Astrocyte (in vitro differentiated cells and primary cell): ENCODE data around the gene CNOT1. TPM values are rescaled to one million over a fixed set of nuclear protein-coding genes. Genes with fewer than 3 reads are reported as not detected.

ENCODE experiments used
- DNase-seq: peaks from one replicate; pipeline ENCODE4 v3.0.0-alpha.2; 2010; ENCODE audit warnings: low read depth
- FAIRE-seq: peaks from 2 replicates; lab custom pipeline; 2011; peaks lifted over from hg19 to GRCh38; lab: Jason Lieb, UNC
- H2AFZ ChIP-seq: 2 replicates; pipeline ENCODE4 v1.6.0; 2012; ENCODE audit warnings: low read depth, low read length, inconsistent platforms
- H3K27ac ChIP-seq: 2 replicates; pipeline ENCODE4 v1.5.1; 2011; ENCODE audit warnings: low read depth, low read length, inconsistent platforms
- H3K27me3 ChIP-seq: 2 replicates; pipeline ENCODE4 v1.6.0; 2011; ENCODE audit warnings: low read length, inconsistent platforms; ENCODE audit not compliant: insufficient read depth
- H3K36me3 ChIP-seq: 2 replicates; pipeline ENCODE4 v1.5.1; 2011; ENCODE audit warnings: low read length, inconsistent platforms; ENCODE audit not compliant: insufficient read depth
- H3K4me1 ChIP-seq: 2 replicates; pipeline ENCODE4 v1.5.1; 2011; ENCODE audit warnings: low read length, inconsistent platforms; ENCODE audit not compliant: insufficient read depth
- H3K4me2 ChIP-seq: 2 replicates; pipeline ENCODE4 v1.6.0; 2012; ENCODE audit warnings: low read length, inconsistent platforms
- H3K4me3 ChIP-seq: 2 replicates; pipeline ENCODE4 v1.5.1; 2011; ENCODE audit warnings: low read depth, mild to moderate bottlenecking, low read length, inconsistent platforms; ENCODE audit not compliant: insufficient read depth
- H3K79me2 ChIP-seq: 2 replicates; pipeline ENCODE4 v1.6.0; 2012; ENCODE audit warnings: mild to moderate bottlenecking, low read length, inconsistent platforms; ENCODE audit not compliant: insufficient read depth
- H3K9ac ChIP-seq: 2 replicates; pipeline ENCODE4 v1.6.0; 2012; ENCODE audit warnings: mild to moderate bottlenecking, low read length, inconsistent platforms
- H3K9me3 ChIP-seq: 2 replicates; pipeline ENCODE4 v1.5.1; 2012; ENCODE audit warnings: low read depth, mild to moderate bottlenecking, low read length, inconsistent platforms; ENCODE audit not compliant: insufficient read depth
- H4K20me1 ChIP-seq: 2 replicates; pipeline ENCODE4 v1.6.0; 2012; ENCODE audit warnings: low read length, inconsistent platforms; ENCODE audit not compliant: insufficient read depth
- H3K27ac Mint-ChIP-seq: one replicate; pipeline ENCODE4 v1.8.0; 2021; ENCODE audit warnings: mild to moderate bottlenecking, mixed read lengths; ENCODE audit not compliant: unreplicated experiment
- H3K27me3 Mint-ChIP-seq: one replicate; pipeline ENCODE4 v1.8.0; 2021; ENCODE audit warnings: low read depth, mixed read lengths; ENCODE audit not compliant: unreplicated experiment
- H3K36me3 Mint-ChIP-seq: one replicate; pipeline ENCODE4 v1.8.0; 2021; ENCODE audit warnings: low read depth, mixed read lengths; ENCODE audit not compliant: unreplicated experiment
- H3K4me1 Mint-ChIP-seq: one replicate; pipeline ENCODE4 v1.8.0; 2021; ENCODE audit warnings: low read depth, mixed read lengths; ENCODE audit not compliant: unreplicated experiment
- H3K4me3 Mint-ChIP-seq: one replicate; pipeline ENCODE4 v1.8.0; 2021; ENCODE audit warnings: mild to moderate bottlenecking, moderate library complexity, mixed read lengths; ENCODE audit not compliant: unreplicated experiment
- H3K9me3 Mint-ChIP-seq: one replicate; pipeline ENCODE4 v1.8.0; 2021; ENCODE audit warnings: mild to moderate bottlenecking, mixed read lengths; ENCODE audit not compliant: unreplicated experiment
- CTCF ChIP-seq: IDR thresholded peaks from 2 replicates; pipeline ENCODE4 v1.5.1; 2011; ENCODE audit warnings: low read depth, mild to moderate bottlenecking, inconsistent platforms, low read length, moderate library complexity; ENCODE audit not compliant: insufficient read depth
- EZH2 ChIP-seq: IDR thresholded peaks from 2 replicates; pipeline ENCODE4 v1.6.1; 2012; ENCODE audit warnings: mild to moderate bottlenecking, low read length, inconsistent platforms; ENCODE audit not compliant: insufficient read depth
- total RNA-seq: library from RNA; stranded (reverse); gene quantifications from 2 replicates; pipeline ENCODE4 v1.2.1, GENCODE V29; 2021

Gene CNOT1
- total RNA-seq, 1 donor from 2014 or later: 212 TPM

DNA sequence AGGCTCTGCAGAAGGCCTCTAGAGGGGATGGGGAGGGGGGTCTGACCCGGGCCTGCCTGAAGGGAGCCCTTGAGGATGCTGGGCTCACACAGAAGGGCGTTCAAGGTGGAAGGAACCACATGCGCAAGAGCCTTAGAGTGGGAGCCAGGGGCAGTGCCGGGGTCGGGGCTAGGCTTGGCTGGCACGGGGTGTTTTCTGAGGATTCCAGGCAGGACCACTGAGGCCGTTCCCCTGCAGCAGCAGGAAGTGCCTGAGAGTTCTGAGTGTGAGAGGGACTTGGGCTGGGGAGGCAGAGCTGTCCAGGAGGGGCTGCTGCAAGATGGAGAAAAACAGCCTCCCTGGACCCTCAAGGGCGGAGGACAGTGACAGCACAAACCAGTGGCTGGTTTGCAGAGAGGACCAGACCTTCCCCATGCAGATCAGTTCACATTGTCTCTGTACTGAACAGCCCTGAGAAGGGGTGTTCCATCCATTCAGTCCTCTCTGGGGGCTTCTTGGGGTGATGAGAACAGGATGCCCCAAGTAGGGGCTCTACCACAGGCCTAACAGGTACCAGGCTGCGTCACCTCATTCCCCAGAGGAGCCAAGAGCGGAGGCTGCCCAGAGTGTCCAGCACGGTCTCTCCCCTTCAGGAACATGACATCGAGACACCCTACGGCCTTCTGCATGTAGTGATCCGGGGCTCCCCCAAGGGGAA, 126.3 kb downstream of the CNOT1 start:
- H3K27ac Mint-ChIP-seq: no peak overlapping the region
- Histone ChIP-seq H3K27me3 (no peaks in the 10 kb centered on the region), H3K27ac (no peak overlapping the region), H3K4me3 (no peak overlapping the region), H3K4me2 (no peak overlapping the region), H3K36me3 (no peaks in the 10 kb centered on the region), H2AFZ (no peak overlapping the region), H3K4me1 (peaks cover 17% of the 10 kb centered on the region), H3K79me2 (peaks cover 9% of the 10 kb centered on the region), H4K20me1 (peaks cover 17% of the 10 kb centered on the region), H3K9ac (no peak overlapping the region), H3K9me3 (no peaks in the 10 kb centered on the region)
- peaks cover 1% of the 10 kb centered on the region for H3K4me1 Mint-ChIP-seq
- no peaks in the 10 kb centered on the region for H3K9me3 Mint-ChIP-seq
- DNase-seq (no peak), FAIRE-seq (no peak)
- TF ChIP-seq CTCF: no peak
- TF ChIP-seq EZH2: no peak
- no peak overlapping the region for H3K4me3 Mint-ChIP-seq
- peaks cover 7% of the 10 kb centered on the region for H3K27me3 Mint-ChIP-seq
- H3K36me3 Mint-ChIP-seq: peaks cover 6% of the 10 kb centered on the region

DNA sequence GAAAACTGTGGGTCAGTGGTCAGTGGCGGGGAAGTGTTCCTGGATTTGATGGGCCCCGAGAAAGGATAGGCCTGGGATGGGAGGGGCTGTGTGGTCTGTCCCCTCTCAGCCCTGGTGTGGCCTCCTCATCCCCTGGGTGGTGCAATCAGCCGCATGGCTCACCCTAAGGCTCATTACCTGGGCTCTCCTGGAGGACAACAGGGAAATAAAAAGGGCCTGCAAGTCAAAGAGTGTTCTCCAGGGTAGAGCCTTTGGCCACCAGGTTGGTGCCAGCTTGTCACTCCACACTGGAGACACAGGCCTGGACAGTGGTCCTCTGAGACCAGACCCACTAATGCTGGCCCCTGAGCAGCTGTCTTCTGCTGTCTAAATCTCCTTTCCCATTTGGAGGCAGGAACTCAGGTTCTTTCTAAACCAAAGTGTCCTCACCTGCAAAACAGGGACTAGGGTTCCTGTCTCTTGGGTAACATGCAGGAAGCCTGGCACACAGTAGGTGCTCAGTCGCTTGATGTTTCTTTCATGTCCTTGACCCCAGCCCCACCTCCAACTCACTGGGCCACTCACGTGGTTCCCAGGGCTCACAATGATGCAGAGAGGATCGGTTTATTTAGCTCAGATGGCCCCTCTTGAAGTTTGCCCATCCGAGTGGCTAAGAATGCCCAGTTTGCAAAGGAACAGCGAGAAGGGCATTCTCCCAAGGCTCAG, 127.3 kb downstream of the CNOT1 start:
- Histone ChIP-seq H3K4me2 (no peak overlapping the region), H3K36me3 (no peaks in the 10 kb centered on the region), H4K20me1 (peaks cover 17% of the 10 kb centered on the region), H3K9ac (no peak overlapping the region), H3K4me3 (no peak overlapping the region), H3K9me3 (no peaks in the 10 kb centered on the region), H2AFZ (no peak overlapping the region), H3K27ac (no peak overlapping the region), H3K79me2 (peaks cover 9% of the 10 kb centered on the region), H3K27me3 (no peaks in the 10 kb centered on the region), H3K4me1 (peaks cover 17% of the 10 kb centered on the region)
- FAIRE-seq: no peak
- Mint-ChIP-seq H3K4me1 (peaks cover 1% of the 10 kb centered on the region), H3K4me3 (no peak overlapping the region), H3K27me3 (peaks cover 7% of the 10 kb centered on the region), H3K9me3 (no peaks in the 10 kb centered on the region), H3K36me3 (peaks cover 5% of the 10 kb centered on the region), H3K27ac (no peak overlapping the region)
- no peak for DNase-seq
- TF ChIP-seq CTCF: no peak
- no peak for TF ChIP-seq EZH2
